ENCODE results near the gene PCID2. TPM values are rescaled to one million over a fixed set of nuclear protein-coding genes. Genes with fewer than 3 reads are reported as not detected.

The PCID2 gene
- total and polyA plus RNA-seq, 2 experiments from 2014 or later, result 79.6 to 107 TPM

- TF ChIP-seq REST (IDR thresholded peaks at IDR 0.05; ENCODE audit: unreplicated experiment) (no peak), ETS1 (IDR thresholded peaks at IDR 0.05) (no peak), ZNF462 (CRISPR knock-in tag; IDR thresholded peaks at IDR 0.05) (no peak), POLR2AphosphoS5 (IDR thresholded peaks at IDR 0.05; ENCODE audit: low read depth) (no peak), JUNB (IDR thresholded peaks at IDR 0.05; ENCODE audit: unreplicated experiment) (no peak)
Observed at GRCh38 chr13:113129480-113129879, 79.0 kb downstream of the PCID2 start (continued).

Small RNA genes lying within 50 kb of the gene (small RNA-seq; reads per million reads assigned to genes)
- gene AL137002.1 (ENCODE audit: low replicate concordance), result not detected

Other genes starting within 250 kb of the PCID2 start
- 22.9 and 25.6 TPM in 2 replicates for gene MCF2L, start 239.5 kb downstream of the PCID2 start, total RNA-seq (2014; rRNA removed; shearing (Covaris generic))
- gene MCF2L, start 239.5 kb downstream of the PCID2 start, polyA plus RNA-seq (2016; fragmentation: Nextera tagmentation; extraction: Ambion mirVana), result 4.8 and 7.4 TPM in 2 replicates
- gene F7, start 102.9 kb downstream of the PCID2 start, total RNA-seq (2014; rRNA removed; shearing (Covaris generic)), result 0.16 and 0.24 TPM in 2 replicates
- 0.16 and 0.21 TPM in 2 replicates for gene F7, start 102.9 kb downstream of the PCID2 start, polyA plus RNA-seq (2016; fragmentation: Nextera tagmentation; extraction: Ambion mirVana)
- 0.76 and 1.0 TPM in 2 replicates for gene F10, start 85.9 kb downstream of the PCID2 start, total RNA-seq (2014; rRNA removed; shearing (Covaris generic))
- gene F10, start 85.9 kb downstream of the PCID2 start, polyA plus RNA-seq (2016; fragmentation: Nextera tagmentation; extraction: Ambion mirVana), result 1.6 and 1.7 TPM in 2 replicates
- not detected in 2 replicates for gene PROZ, start 50.0 kb downstream of the PCID2 start, total RNA-seq (2014; rRNA removed; shearing (Covaris generic))
- 0.21 and 0.53 TPM in 2 replicates for gene PROZ, start 50.0 kb downstream of the PCID2 start, polyA plus RNA-seq (2016; fragmentation: Nextera tagmentation; extraction: Ambion mirVana)
- gene CUL4A, start 944 bp upstream of the PCID2 start, total RNA-seq (2014; rRNA removed; shearing (Covaris generic)), result 121 and 195 TPM in 2 replicates
- 64.2 and 67.5 TPM in 2 replicates for gene CUL4A, start 944 bp upstream of the PCID2 start, polyA plus RNA-seq (2016; fragmentation: Nextera tagmentation; extraction: Ambion mirVana)
- gene LAMP1, start 88.6 kb upstream of the PCID2 start, total RNA-seq (2014; rRNA removed; shearing (Covaris generic)), result 97.8 and 107 TPM in 2 replicates
- gene LAMP1, start 88.6 kb upstream of the PCID2 start, polyA plus RNA-seq (2016; fragmentation: Nextera tagmentation; extraction: Ambion mirVana), result 34.5 and 36.5 TPM in 2 replicates
- 33.9 and 56.2 TPM in 2 replicates for gene GRTP1, start 155.5 kb upstream of the PCID2 start, total RNA-seq (2014; rRNA removed; shearing (Covaris generic))
- gene GRTP1, start 155.5 kb upstream of the PCID2 start, polyA plus RNA-seq (2016; fragmentation: Nextera tagmentation; extraction: Ambion mirVana), result 55.7 and 61.8 TPM in 2 replicates
- gene ADPRHL1, start 244.8 kb upstream of the PCID2 start, total RNA-seq (2014; rRNA removed; shearing (Covaris generic)), result 0.80 and 1.3 TPM in 2 replicates
- 0.96 and 1.0 TPM in 2 replicates for gene ADPRHL1, start 244.8 kb upstream of the PCID2 start, polyA plus RNA-seq (2016; fragmentation: Nextera tagmentation; extraction: Ambion mirVana)